H1 (cell line): ENCODE data around the gene PDE6B. TPM values are rescaled to one million over a fixed set of nuclear protein-coding genes. Genes with fewer than 3 reads are reported as not detected.

Experiments used
- CTCF ChIA-PET: fragments of 300-600 bp; sonication (Branson Sonifier 250); formaldehyde crosslinking; loops from one replicate; lab custom pipeline; 2021; ENCODE audit not compliant: partially characterized antibody; lab: Charles Lee
- POLR2A ChIA-PET: fragments of 300-600 bp; sonication (Branson Sonifier 250); formaldehyde crosslinking; loops from one replicate; lab custom pipeline; 2021; ENCODE audit warnings: inconsistent platforms; ENCODE audit not compliant: partially characterized antibody; lab: Charles Lee
- DNase-seq, 2 experiments: peaks; one replicate each; pipeline versions ENCODE4 v3.0.0 to v3.0.0-alpha.2; 2010 to 2022; ENCODE audit warnings: low spot score in 2 of 2, low read depth in 1 of 2, mixed read lengths in 1 of 2
- FAIRE-seq: peaks from 2 replicates; lab custom pipeline; 2011; peaks lifted over from hg19 to GRCh38; lab: Jason Lieb, UNC
- H2AFZ ChIP-seq: 2 replicates; pipeline ENCODE4 v1.8.1; 2012; ENCODE audit warnings: low read length, inconsistent platforms
- H2AK5ac ChIP-seq: 2 replicates; pipeline ENCODE4 v1.6.1; 2013; ENCODE audit warnings: low read depth, low read length
- H2BK120ac ChIP-seq: replicated peaks from 2 replicates; pipeline ENCODE3; 2013; ENCODE audit warnings: low read depth, low read length, inconsistent platforms
- H2BK12ac ChIP-seq: 2 replicates; pipeline ENCODE4 v1.6.1; 2013; ENCODE audit warnings: low read depth, low read length
- H2BK15ac ChIP-seq: 2 replicates; pipeline ENCODE4 v1.6.1; 2013; ENCODE audit warnings: low read length
- H2BK20ac ChIP-seq: 2 replicates; pipeline ENCODE4 v1.6.1; 2013; ENCODE audit warnings: low read length
- H2BK5ac ChIP-seq: 2 replicates; pipeline ENCODE4 v1.6.1; 2013; ENCODE audit warnings: low read depth, low read length
- H3K14ac ChIP-seq: 2 replicates; pipeline ENCODE4 v1.6.1; 2013; ENCODE audit warnings: inconsistent platforms; ENCODE audit not compliant: insufficient read length
- H3K18ac ChIP-seq: 2 replicates; pipeline ENCODE4 v1.6.1; 2013; ENCODE audit warnings: low read length; ENCODE audit errors: extremely low read depth
- H3K23ac ChIP-seq: 2 replicates; pipeline ENCODE4 v1.6.1; 2013; ENCODE audit warnings: inconsistent platforms; ENCODE audit not compliant: insufficient read length
- H3K23me2 ChIP-seq: 2 replicates; pipeline ENCODE4 v1.6.1; 2013; ENCODE audit warnings: low read depth, low read length
- H3K27ac ChIP-seq: 2 replicates; pipeline ENCODE4 v1.6.1; 2011; ENCODE audit warnings: low read depth, low read length, inconsistent platforms
- H3K27me3 ChIP-seq, 4 experiments: replicated peaks in 1 of 4; 1 replicate in 1 of 4; 2 replicates in 3 of 4; pipeline versions ENCODE4 v1.6.1 to v1.8.1; 2011 to 2013; ENCODE audit warnings: low read length in 3 of 4, mild to moderate bottlenecking in 3 of 4, inconsistent platforms in 2 of 4, mixed read lengths in 2 of 4, moderate library complexity in 1 of 4; ENCODE audit not compliant: control insufficient read depth in 3 of 4, insufficient read depth in 3 of 4; ENCODE audit errors: extremely low read depth in 1 of 4
- H3K36me3 ChIP-seq, 4 experiments: 2 replicates each; pipeline versions ENCODE4 v1.6.1 to v1.8.1; 2011 to 2013; ENCODE audit warnings: mild to moderate bottlenecking in 4 of 4, low read length in 3 of 4, moderate library complexity in 2 of 4, control low read depth in 1 of 4, inconsistent platforms in 1 of 4; ENCODE audit not compliant: insufficient read depth in 4 of 4, control insufficient read depth in 2 of 4
- H3K4ac ChIP-seq: replicated peaks from 2 replicates; pipeline ENCODE3; 2013; ENCODE audit warnings: low read length, low read depth, mixed read lengths, inconsistent platforms; ENCODE audit not compliant: insufficient read length
- H3K4me1 ChIP-seq, 4 experiments: replicated peaks in 1 of 4; 1 replicate in 1 of 4; 2 replicates in 3 of 4; pipeline versions ENCODE4 v1.6.1 to v1.8.1; 2011 to 2013; ENCODE audit warnings: low read length in 3 of 4, inconsistent platforms in 2 of 4, mixed read lengths in 1 of 4; ENCODE audit not compliant: insufficient read depth in 4 of 4, control insufficient read depth in 3 of 4
- H3K4me2 ChIP-seq, 2 experiments: 2 replicates each; pipeline versions ENCODE4 v1.6.1 to v1.8.1; 2011 to 2013; ENCODE audit warnings: low read depth in 2 of 2, low read length in 2 of 2, control low read depth in 1 of 2, inconsistent platforms in 1 of 2, mild to moderate bottlenecking in 1 of 2; ENCODE audit not compliant: insufficient read depth in 1 of 2
- H3K4me3 ChIP-seq, 4 experiments: fragments of 200-600, 300-600 bp in 1 of 4; sonication (generic), shearing (Covaris generic), sonication (Bioruptor Twin) in 1 of 4; 2 replicates each; pipeline versions ENCODE4 v1.5.1 to v1.8.1; 2011 to 2016; ENCODE audit warnings: low read length in 4 of 4, low read depth in 3 of 4, control low read depth in 2 of 4, inconsistent platforms in 2 of 4, mild to moderate bottlenecking in 2 of 4, mixed read lengths in 1 of 4, moderate library complexity in 1 of 4; ENCODE audit not compliant: insufficient read depth in 2 of 4; ENCODE audit errors: extremely low read depth in 1 of 4
- H3K56ac ChIP-seq: replicated peaks from 2 replicates; pipeline ENCODE3; 2013; ENCODE audit warnings: low read depth, mild to moderate bottlenecking, mixed read lengths, low read length, inconsistent platforms; ENCODE audit not compliant: insufficient read length
- H3K79me1 ChIP-seq: 2 replicates; pipeline ENCODE4 v1.6.1; 2013; ENCODE audit warnings: low read depth, low read length, control low read depth
- H3K79me2 ChIP-seq, 2 experiments: 2 replicates each; pipeline versions ENCODE4 v1.6.1 to v1.8.1; 2012 to 2013; ENCODE audit warnings: low read length in 2 of 2, mild to moderate bottlenecking in 2 of 2, inconsistent platforms in 1 of 2; ENCODE audit not compliant: insufficient read depth in 2 of 2, control insufficient read depth in 1 of 2
- H3K9ac ChIP-seq, 4 experiments: replicated peaks in 1 of 4; 1 replicate in 1 of 4; 2 replicates in 3 of 4; pipeline versions ENCODE4 v1.6.1 to v1.8.1; 2011 to 2013; ENCODE audit warnings: low read depth in 3 of 4, low read length in 3 of 4, control low read depth in 2 of 4, mild to moderate bottlenecking in 2 of 4, moderate library complexity in 2 of 4, inconsistent platforms in 1 of 4; ENCODE audit errors: extremely low read depth in 1 of 4
- H3K9me3 ChIP-seq, 2 experiments: 2 replicates each; pipeline versions ENCODE4 v1.6.1 to v1.8.1; 2012 to 2013; ENCODE audit warnings: mild to moderate bottlenecking in 2 of 2, moderate library complexity in 2 of 2, control low read depth in 1 of 2, inconsistent platforms in 1 of 2, low read depth in 1 of 2, low read length in 1 of 2, mixed read lengths in 1 of 2; ENCODE audit not compliant: insufficient read depth in 2 of 2
- H4K20me1 ChIP-seq, 2 experiments: replicated peaks in 1 of 2; 2 replicates each; pipeline versions ENCODE3 to v1.8.1; 2011 to 2013; ENCODE audit warnings: inconsistent platforms in 2 of 2, low read length in 2 of 2, mild to moderate bottlenecking in 1 of 2; ENCODE audit not compliant: insufficient read depth in 2 of 2, control insufficient read depth in 1 of 2
- H4K5ac ChIP-seq: 2 replicates; pipeline ENCODE4 v1.6.1; 2013; ENCODE audit warnings: low read length, low read depth, mixed read lengths, inconsistent platforms; ENCODE audit not compliant: insufficient read length
- H4K8ac ChIP-seq: 2 replicates; pipeline ENCODE4 v1.8.0; 2013; ENCODE audit warnings: mild to moderate bottlenecking, moderate library complexity, low read length, inconsistent platforms; ENCODE audit not compliant: insufficient read depth; ENCODE audit errors: extremely low read depth
- H4K91ac ChIP-seq: replicated peaks from 2 replicates; pipeline ENCODE3; 2013; ENCODE audit warnings: low read length, mixed read lengths, inconsistent platforms; ENCODE audit not compliant: insufficient read length
- whole genome bisulfite sequencing, 2 experiments: shearing (Covaris generic) in 1 of 2; methylation state at CpG; one replicate each; pipeline versions ENCODE4 v1.1.6 to v1.1.7; 2013 to 2015; ENCODE audit warnings: low lambda C conversion rate in 2 of 2, mixed read lengths in 2 of 2, inconsistent platforms in 1 of 2, low coverage in 1 of 2, missing lambda C conversion rate in 1 of 2; ENCODE audit not compliant: insufficient replicate concordance in 2 of 2, insufficient coverage in 1 of 2, insufficient read length in 1 of 2; ENCODE audit errors: extremely low coverage in 1 of 2, missing lambda C conversion rate in 1 of 2; 5-methylcytosine and 5-hydroxymethylcytosine counted together
- polyA plus RNA-seq, 7 experiments: library from polyadenylated mRNA; depleted of rRNA in 3 of 7; stranded (reverse) in 5 of 7; unstranded in 2 of 7; fragments of >200 nt in 5 of 7; fragments of 200-250 nt in 2 of 7; gene quantifications; 1 replicate in 5 of 7; 2 replicates in 1 of 7; 4 replicates in 1 of 7; pipeline versions ENCODE4 v1.2.1 to v1.2.3, GENCODE V29; 2011 to 2013; ENCODE audit warnings: missing spikeins in 2 of 7, mixed read lengths in 2 of 7
- total RNA-seq: library from RNA; stranded (reverse); fragmentation: NEBNext Ultra II Directional; extraction: Animal tissue kit (Norgen Biotek cat#: 25700); gene quantifications from 2 replicates; pipeline ENCODE4 v1.2.1, GENCODE V29; 2021

Gene PDE6B
- total and polyA plus RNA-seq, 2 of the 8 experiments (the other 6 are each of a cell fraction or from before 2014, with no cell fraction given), result 4.1 to 8.4 TPM

DNA sequence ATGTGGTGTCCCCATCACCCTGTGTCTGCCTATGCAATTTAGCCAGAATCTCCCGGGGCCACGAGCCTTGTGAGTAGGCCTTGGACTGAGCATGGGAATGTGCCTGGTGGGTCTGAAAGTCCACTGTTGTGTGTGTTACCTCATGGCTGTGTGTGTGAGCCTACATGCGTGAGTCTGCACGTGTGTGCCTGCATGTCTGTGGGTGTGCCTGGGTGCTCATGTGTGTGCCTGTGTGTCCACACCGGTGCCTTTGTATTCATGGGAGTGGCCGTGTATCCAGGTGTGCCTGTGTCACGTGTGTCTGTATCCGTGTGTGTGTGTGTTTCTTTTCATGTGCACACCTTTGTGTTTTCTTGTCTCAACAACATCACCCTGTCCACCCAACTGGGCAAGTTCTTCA, 34.5 kb downstream of the PDE6B start:
- ChIA-PET POLR2A (interaction anchor here (0.6 kb wide), 1 partner anchor 328 kb away, joined by 3 read pairs; no protein-coding TSS in a partner anchor), CTCF (no interaction called here)
- no peak overlapping the region for H2BK12ac ChIP-seq
- no peak overlapping the region; a peak in 1 of 7 replicates for H3K9ac ChIP-seq
- no peak overlapping the region for H3K4me2 ChIP-seq
- no peak overlapping the region for H2BK120ac ChIP-seq
- H3K23me2 ChIP-seq, result peaks cover 7% of the 10 kb centered on the region; the same call in 1 of the 2 replicates
- no peak overlapping the region for H3K56ac ChIP-seq
- no peaks in the 10 kb centered on the region for H3K79me2 ChIP-seq
- FAIRE-seq (no peak), DNase-seq (no peak)
- no peak overlapping the region for H2AFZ ChIP-seq
- H4K20me1 ChIP-seq, result peaks cover 0 to 22% of the 10 kb centered on the region in 2 experiments
- H3K9me3 ChIP-seq, result no peaks in the 10 kb centered on the region
- H2BK5ac ChIP-seq, result no peak overlapping the region
- no peak overlapping the region for H2BK15ac ChIP-seq
- no peak overlapping the region for H4K8ac ChIP-seq
- no peak overlapping the region for H3K14ac ChIP-seq
- 0 out of 7 replicates have a peak, but pooled peaks cover 0 to 2% (median 0%) of the 10 kb centered on the region in 4 experiments for H3K27me3 ChIP-seq
- no peak overlapping the region for H2BK20ac ChIP-seq
- no peak overlapping the region for H3K18ac ChIP-seq
- no peak overlapping the region for H3K4ac ChIP-seq
- H4K5ac ChIP-seq, result no peak overlapping the region
- no peaks in the 10 kb centered on the region; a peak in 1 of 8 replicates for H3K36me3 ChIP-seq
- no peak overlapping the region for H3K27ac ChIP-seq
- WGBS, 2 experiments, result 93% methylated on average over 8 of the region's 8 CpGs; no CpG with 5 or more reads in 1 of the 2 experiments
- H2AK5ac ChIP-seq, result no peak overlapping the region
- H3K23ac ChIP-seq, result no peak overlapping the region
- H4K91ac ChIP-seq, result no peak overlapping the region
- no peaks in the 10 kb centered on the region for H3K4me1 ChIP-seq
- no peak overlapping the region for H3K4me3 ChIP-seq
- H3K79me1 ChIP-seq, result no peaks in the 10 kb centered on the region
